ENCODE results near the gene NCDN.
A peak's percentile ranks its signal among the peaks of the same experiment; 100 is the strongest.

DNA sequence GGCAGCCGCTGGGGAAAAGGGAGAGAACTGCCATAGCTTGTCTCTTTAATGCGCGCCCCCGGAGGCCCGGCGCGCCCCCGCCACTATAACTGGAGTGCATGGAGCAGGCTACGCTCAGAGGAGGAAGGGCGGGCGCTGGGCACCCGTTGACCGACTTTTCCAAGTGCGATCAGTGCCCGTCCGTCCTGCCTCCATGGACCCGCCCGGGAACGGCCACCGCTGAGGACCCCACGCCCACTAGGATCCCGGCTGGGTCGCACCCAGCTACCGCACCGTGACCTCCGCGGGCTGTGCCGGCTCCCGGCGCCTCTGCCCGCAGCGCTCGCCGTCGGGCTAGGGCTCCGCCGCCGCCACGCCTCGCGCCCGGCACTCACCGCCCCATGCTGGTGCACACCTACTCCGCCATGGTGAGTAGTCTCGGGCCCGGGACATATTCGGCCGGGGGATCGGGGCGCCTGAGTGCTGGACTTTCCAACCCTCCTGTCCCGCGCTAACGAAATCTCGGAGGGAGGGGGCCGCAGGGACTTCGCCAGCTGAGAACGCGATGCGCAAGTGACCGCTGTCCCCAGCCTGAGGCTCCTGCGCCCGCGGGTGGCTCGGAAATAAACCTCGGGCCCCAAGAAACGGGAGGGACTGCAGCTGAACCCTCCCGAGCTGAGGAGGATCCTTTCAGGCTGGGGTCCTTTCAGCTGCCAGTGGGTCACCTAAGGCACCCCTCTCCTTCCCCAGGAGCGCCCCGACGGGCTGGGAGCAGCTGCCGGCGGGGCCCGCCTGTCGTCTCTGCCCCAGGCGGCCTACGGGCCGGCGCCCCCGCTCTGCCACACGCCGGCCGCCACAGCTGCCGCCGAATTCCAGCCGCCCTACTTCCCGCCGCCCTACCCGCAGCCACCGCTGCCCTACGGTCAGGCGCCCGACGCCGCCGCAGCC is 15.9 kb downstream of the NCDN start, which contains the start of gene TFAP2E:
- TF ChIP-seq CTCF (IDR thresholded peaks at IDR 0.05) (no peak), EP300 (IDR thresholded peaks at IDR 0.05) (no peak), POLR2A (IDR thresholded peaks at IDR 0.05; ENCODE audit: low read depth) (no peak), POLR2AphosphoS5 (IDR thresholded peaks at IDR 0.05) (peak in 1 of 2 donors; percentile 14)
